Breast epithelium (tissue), 3 donors: ENCODE results near the gene PLTP.

Source experiments
- CTCF ChIP-seq, 3 donors: fragments of 450-650 bp; IDR thresholded peaks; one replicate each; pipeline ENCODE4 v1.5.1; 2016 to 2017; ENCODE audit warnings: antibody characterized with exemption in 3 of 3, mild to moderate bottlenecking in 3 of 3, moderate library complexity in 3 of 3
- POLR2A ChIP-seq: fragments of 450-650 bp; IDR thresholded peaks from one replicate; pipeline ENCODE4 v1.6.1; 2016; ENCODE audit warnings: antibody characterized with exemption, mild to moderate bottlenecking, moderate library complexity
- POLR2AphosphoS5 ChIP-seq, 3 donors: sonication (generic); formaldehyde crosslinking; IDR thresholded peaks; one replicate each; pipeline ENCODE4 v1.6.1; 2017; ENCODE audit warnings: antibody characterized with exemption in 3 of 3

DNA sequence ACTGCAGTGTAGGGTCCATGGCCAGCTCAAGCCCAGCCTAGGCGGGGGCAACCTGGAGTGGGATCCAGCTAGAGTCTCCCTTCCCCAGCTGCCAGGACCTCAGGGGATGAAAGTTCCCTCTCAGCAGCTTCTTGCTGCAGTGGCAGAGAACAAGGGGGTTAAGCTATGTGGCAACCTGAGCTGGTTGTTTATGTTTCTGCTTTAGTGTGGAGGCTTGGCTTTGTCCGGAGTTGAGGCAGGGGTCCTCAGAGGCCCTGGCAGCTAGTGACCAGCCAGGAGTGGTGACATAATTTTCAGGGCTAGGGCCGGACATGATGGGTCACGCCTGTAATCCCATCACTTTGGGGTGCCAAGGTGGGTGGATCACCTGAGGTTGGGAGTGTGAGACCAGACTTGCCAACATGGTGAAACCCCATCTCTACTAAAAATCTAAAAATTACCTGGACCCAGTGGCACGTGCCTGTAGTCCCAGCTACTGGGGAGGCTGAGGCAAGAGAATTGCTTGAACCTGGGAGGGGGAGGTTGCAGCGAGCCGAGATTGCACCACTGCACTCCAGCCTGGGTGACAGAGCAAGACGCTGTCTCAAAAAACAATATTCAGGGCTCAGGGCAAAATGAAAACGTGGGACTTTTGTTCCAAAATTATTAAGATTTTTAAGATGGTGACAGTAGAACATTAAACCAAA lies 14.0 kb upstream of the PLTP start:
- no peak for TF ChIP-seq CTCF (IDR thresholded peaks at IDR 0.05)
- no peak for TF ChIP-seq POLR2A
- no peak for TF ChIP-seq POLR2AphosphoS5 (IDR thresholded peaks at IDR 0.05)
